Non-pigmented ciliary epithelial cell (primary cell): ENCODE data around the gene NKIRAS1.
"Not testable (repeated sequence)": the region's sequence is repeated elsewhere in the genome, so short reads cannot be mapped to it uniquely, and the experiment has no call there.

Experiments used
- DNase-seq: peaks from one replicate; pipeline ENCODE4 v3.0.0-alpha.2; 2010; ENCODE audit warnings: low read depth

NKIRAS1 gene

DNA sequence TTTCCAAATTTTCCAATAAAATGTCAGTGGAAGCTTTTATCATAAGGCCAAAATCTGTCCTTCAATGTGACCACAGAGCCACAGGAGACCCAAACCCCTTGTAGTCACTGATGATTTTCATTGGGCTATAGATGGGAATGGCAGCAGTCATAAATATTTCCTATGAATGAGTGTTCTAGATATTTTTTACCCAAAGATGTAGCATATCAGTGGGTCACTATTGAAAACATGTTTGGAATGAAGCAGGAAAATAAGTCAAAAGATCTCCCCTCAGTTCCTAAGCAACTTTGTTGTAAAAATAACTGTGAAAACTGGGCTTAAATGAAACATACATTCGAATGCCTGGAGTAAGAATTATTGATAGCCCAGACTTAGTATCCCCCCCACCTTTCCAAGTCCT is 49.0 kb downstream of the NKIRAS1 start:
- no peak for DNase-seq

DNA sequence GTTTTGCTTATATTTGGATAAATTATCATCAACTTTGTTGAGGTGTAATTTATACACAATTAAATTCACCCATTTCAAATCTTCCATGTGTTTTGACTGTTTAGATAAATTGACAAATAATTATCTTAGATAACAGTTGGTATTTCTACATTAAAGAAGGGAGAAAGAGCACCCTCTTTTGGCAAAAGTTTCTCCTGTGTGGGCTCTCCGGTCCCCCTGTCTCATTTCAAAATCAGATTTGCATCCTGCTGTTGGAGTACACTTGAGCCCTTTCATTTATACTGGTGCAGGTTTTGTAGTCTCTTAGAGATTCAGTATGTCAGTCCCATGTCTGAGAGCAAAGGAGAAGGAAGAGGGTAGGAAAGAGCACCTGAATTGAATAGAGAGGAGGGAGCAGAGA is 49.4 kb downstream of the NKIRAS1 start:
- no peak for DNase-seq

DNA sequence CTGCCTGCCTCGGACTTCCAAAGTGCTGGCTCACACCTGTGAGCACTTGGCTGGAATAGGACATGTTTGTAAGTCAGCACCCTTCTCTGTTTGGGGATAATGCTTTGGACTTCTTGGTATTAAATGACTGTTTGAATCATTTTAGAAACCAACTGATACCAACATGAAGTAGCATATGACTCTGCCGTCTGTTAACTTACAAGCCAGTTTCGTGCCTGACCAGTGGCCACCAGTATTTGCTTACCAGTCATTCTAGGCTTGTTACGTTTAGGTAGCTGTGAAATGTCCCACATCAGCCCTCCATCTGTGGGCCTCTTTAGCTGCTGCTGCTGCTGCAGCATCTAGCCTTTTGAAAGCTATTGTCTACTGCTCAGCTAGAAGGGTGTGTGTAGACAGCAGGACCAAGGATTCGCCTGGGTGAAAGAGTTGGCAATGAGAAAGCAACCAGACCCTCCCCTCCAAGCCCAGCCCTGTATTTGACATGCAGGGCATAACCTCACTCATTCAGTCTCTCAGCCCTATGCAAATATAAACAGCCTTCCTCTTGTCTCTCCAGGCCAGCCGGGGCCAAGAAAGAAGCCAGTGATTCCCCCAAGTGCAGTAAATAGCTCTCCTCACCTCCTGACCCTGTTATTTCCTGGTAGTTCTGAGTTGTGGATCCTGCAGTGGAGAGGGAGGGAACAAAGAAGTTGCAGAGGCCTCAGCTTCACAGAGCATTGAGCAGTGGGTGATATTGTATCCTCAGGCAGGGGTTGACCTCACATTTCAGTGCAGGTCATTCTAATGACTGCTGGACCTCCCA is 51.0 kb downstream of the NKIRAS1 start:
- DNase-seq, result no peak

DNA sequence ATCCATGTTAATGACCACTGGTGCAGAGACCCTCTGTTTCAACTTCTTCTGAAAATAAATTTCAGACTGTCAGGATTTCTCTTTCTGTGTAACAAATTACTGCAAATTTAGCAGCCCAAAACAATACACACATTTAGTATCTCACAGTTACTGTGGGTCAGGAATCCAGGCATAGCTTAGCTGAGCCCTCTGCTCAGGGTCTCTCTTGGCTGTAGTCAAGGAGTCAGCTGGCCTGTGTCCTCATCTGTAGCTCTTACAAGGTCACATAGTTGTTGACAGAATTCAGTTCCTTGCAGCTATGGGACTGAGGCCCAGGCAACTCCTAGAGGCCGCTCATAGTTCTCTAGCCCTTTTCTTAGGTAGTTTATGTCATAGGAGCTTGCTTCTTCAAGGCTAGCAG is 51.9 kb downstream of the NKIRAS1 start:
- no peak for DNase-seq

DNA sequence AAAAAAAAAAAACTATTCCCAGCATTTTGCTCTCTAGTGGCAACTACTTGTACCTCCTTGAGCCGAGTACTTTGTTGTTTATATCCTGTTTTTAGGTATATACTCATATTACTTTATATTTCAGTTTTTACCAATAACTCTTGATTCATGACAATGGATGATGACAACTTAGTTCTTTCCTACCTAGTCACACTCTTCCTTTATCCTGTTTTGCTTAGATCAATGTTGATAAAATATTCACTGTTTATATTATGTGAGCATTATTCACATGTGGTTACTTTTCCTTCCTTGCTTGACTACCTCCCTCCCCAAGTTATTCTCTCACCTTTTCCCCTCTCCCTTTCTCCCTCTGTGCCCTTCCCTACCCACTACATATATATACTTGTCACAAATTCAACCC is 53.7 kb downstream of the NKIRAS1 start:
- no peak for DNase-seq

DNA sequence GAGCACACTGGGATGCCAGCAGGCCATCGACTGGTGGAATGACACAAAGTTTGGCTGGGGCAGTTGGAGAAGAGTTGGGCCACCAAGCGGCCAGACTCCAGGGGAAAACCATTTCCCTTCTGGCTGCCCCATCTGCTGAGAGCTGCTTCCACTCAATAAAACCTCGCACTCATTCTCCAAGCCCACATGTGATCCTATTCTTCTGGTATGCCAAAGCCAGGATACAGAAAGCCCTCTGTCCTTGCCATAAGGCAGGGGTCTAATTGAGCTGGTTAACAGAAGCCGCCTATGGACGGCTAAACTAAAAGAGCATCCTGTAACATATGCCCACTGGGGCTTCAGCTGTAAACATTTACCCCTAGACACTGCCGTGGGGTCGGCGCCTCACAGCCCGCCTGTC is 55.1 kb downstream of the NKIRAS1 start:
- DNase-seq, result no peak

DNA sequence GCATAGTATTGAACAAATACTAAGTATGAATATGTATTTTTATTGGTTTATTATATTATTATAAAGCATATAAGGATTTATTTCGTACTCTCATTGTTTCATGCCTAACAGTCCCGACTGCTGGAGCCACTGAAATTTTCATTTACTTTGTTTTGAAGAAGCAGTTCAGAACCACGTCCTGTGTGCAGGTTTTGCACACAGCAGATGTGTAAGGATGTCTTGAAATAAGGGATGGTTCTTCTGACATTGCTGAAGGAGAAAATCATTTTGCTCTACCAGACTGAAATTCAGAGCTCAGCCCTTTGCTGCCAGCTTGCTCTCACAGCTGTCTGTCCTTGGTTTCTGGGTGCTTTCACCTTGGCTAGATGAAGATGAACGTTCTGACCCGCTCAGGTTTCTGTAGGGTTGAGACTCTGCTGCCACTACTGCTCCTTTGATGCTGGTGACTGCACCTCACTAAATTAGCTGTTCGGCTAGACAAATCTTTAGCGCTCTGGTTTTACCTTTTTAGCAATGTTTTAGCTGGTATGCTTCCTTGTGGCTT is 56.9 kb downstream of the NKIRAS1 start:
- DNase-seq, result no peak

DNA sequence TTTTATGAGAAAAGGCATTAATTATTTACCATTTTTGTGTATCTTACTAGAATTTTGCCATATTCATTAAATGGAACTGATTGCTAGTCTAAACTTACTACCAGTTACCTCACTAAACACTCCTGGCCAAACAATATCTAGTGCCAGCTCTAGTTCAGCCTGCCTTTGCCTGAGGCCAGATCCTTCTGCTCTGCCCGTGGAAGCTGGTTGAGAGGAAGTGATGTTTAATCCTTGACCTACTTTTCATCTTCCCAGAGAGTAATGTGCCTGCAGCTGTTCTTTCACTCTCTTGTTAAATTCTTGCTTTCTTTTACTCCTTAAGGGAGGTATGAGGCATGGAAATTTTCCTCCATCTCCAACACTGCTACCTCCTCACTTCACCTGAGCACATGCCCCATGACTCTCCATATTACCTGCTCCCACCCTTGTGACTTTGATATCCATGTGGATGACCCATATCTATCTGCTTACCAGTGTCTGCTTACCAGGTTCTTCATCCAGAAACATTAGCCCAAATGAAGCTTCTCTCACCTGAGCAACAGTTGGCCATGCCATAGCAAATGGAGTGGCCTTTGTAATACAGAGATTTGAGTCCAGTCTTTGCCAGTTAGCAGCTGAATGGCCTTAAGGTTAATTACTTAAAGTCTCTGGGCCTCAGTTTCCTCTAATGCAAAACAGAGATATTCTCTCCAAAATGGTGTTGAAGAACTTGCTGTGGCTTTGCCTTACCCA is 57.6 kb downstream of the NKIRAS1 start:
- no peak for DNase-seq

DNA sequence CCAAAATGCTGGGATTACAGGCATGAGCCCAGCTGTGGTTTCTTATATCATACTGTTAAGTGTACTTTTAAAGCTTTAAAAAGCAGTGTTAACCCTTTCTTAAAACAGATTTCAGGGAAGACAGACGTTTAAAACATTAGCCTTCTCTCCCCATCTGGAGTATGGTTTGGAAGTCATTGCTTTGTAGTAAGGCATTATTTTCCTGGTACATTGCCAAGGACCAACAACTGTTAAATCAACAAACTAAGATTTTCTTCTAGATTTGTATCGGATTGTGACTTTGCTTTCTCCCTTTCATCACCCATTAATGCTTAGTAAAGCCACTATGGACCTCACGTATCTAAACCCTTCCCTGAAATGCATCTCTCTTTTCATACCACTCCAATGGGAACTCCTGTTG is 60.5 kb downstream of the NKIRAS1 start:
- no peak for DNase-seq

DNA sequence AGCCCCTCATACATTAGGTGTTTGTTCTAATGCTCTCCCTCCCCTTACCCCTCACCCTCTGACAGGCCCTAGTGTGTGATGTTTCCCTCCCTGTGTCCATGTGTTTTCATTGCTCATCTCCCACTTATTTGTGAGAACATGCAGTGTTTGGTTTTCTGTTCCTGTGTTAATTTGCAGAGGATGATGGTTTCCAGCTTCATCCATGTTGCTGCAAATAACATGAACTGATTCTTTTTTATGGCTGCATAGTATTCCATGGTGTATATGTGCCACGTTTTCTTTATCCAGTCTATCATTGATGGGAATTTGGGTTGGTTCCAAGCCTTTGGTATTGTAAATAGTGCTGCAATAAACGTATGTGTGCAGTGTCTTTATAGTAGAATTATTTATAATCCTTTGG is 67.3 kb downstream of the NKIRAS1 start:
- not testable (repeated sequence) for DNase-seq

DNA sequence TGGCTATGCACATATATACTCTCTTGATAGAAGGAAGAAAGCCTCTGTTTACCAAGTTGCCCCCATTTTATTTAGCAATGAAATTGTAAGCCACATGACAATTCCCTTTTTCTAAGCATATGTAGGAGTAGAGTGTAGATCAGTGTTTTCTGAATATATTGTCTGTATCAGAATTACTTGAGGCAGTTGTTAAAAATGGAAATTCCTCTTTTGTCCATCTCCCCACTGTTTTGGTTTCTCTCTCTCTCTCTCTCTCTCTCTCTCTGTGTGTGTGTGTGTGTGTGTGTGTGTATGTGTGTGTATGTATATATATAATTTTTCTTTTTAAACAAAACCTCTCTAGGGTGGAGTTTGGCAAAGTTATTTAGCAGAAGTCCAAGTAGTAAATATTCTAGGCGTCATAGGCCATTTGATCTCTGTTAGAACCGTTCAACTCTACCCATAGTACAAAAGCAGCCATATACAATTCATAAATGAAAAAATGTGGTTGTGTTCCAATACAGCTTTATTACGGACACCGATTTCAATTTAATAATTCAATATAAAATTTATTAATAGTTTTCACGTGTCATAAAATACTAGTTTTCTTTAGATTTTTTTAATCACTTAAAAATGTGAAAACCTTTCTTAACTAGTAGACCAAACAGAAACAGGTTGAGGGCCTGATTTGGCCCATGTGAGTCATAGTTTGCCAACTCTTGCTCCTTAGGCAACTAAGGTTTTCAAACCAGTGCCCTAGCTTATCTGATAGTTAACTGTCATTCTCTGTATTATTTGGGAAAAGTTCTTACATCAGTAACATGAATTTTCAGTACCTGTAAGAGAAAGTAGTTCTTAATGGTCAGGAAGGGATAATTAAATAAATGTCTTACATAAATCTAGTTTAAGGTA is 71.2 kb downstream of the NKIRAS1 start:
- DNase-seq, result no peak

DNA sequence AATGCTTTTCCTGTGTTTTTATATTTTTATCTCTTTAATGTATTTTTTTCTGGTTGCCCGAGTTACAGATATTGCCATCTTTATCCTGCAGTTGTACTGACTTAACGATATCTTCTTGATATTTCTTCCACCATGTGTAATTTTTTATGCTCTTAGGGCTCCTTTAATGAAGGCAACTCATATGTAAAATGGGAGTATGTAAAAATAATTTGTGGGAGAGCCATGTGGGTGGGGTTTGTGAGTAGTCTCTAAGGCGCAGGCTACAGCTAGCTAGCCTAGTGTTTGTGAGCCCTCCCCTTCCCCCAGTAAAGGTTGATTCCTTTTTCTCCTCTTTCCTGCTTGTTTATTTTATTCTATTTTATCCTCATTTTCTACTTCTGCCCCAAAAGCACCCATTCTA is 72.9 kb downstream of the NKIRAS1 start:
- DNase-seq, result no peak
